GM12891 (cell line): ENCODE results near the gene WFIKKN2.

Experiments used
- DNase-seq: peaks from one replicate; pipeline ENCODE4 v3.0.0; 2011; ENCODE audit warnings: low spot score; ENCODE audit not compliant: insufficient read length
- FAIRE-seq: peaks from 2 replicates; lab custom pipeline; 2011; peaks lifted over from hg19 to GRCh38; lab: Jason Lieb, UNC
- PAX5 ChIP-seq: IDR thresholded peaks from 2 replicates; pipeline ENCODE4 v1.6.1; 2011; ENCODE audit warnings: low read length, moderate library complexity, mild to moderate bottlenecking; ENCODE audit not compliant: insufficient read depth, severe bottlenecking
- POLR2A ChIP-seq: IDR thresholded peaks from 2 replicates; pipeline ENCODE4 v1.6.1; 2011; ENCODE audit warnings: low read depth, low read length, control low read depth
- POLR2AphosphoS5 ChIP-seq: IDR thresholded peaks from 2 replicates; pipeline ENCODE4 v1.6.1; 2011; ENCODE audit warnings: low read depth, low read length, control low read depth
- POU2F2 ChIP-seq: IDR thresholded peaks from 2 replicates; pipeline ENCODE4 v1.6.1; 2011; ENCODE audit warnings: low read depth, mild to moderate bottlenecking, control low read depth, low read length, moderate library complexity
- SPI1 ChIP-seq: IDR thresholded peaks from 2 replicates; pipeline ENCODE4 v1.6.1; 2011; ENCODE audit warnings: low read depth, low read length, control low read depth
- TAF1 ChIP-seq: IDR thresholded peaks from 2 replicates; pipeline ENCODE4 v1.6.1; 2011; ENCODE audit warnings: low read depth, low read length, control low read depth

Gene WFIKKN2

GRCh38 chr17:50833510-50834428 lies 1.6 kb upstream of the WFIKKN2 start:
- TF ChIP-seq POLR2AphosphoS5 (no peak), SPI1 (no peak), POLR2A (no peak), TAF1 (no peak), PAX5 (no peak)
- FAIRE-seq (no peak), DNase-seq (no peak)

GRCh38 chr17:50834429-50835300 lies 721 bp upstream of the WFIKKN2 start:
- no peak for TF ChIP-seq PAX5
- TF ChIP-seq SPI1, result no peak
- no peak for TF ChIP-seq TAF1
- no peak for TF ChIP-seq POLR2A
- TF ChIP-seq POLR2AphosphoS5, result no peak
- no peak for TF ChIP-seq POU2F2
- no peak for FAIRE-seq
- no peak for DNase-seq

- FAIRE-seq (no peak), DNase-seq (no peak)
- TF ChIP-seq PAX5 (no peak), POU2F2 (no peak), TAF1 (no peak), SPI1 (no peak), POLR2AphosphoS5 (no peak), POLR2A (no peak)
Observed at GRCh38 chr17:50836826-50837225, 1.4 kb downstream of the WFIKKN2 start.

- DNase-seq (no peak), FAIRE-seq (no peak)
- no peak for TF ChIP-seq PAX5
- no peak for TF ChIP-seq TAF1
- no peak for TF ChIP-seq POU2F2
- TF ChIP-seq POLR2A, result no peak
- TF ChIP-seq SPI1, result no peak
- no peak for TF ChIP-seq POLR2AphosphoS5
Observed at GRCh38 chr17:50837286-50837979, 2.0 kb downstream of the WFIKKN2 start.

GRCh38 chr17:50837980-50838954 lies 2.9 kb downstream of the WFIKKN2 start:
- DNase-seq (no peak), FAIRE-seq (no peak)
- TF ChIP-seq POU2F2, result no peak
- TF ChIP-seq TAF1, result no peak
- TF ChIP-seq PAX5, result no peak
- no peak for TF ChIP-seq POLR2A
- no peak for TF ChIP-seq SPI1
- TF ChIP-seq POLR2AphosphoS5, result no peak

DNA sequence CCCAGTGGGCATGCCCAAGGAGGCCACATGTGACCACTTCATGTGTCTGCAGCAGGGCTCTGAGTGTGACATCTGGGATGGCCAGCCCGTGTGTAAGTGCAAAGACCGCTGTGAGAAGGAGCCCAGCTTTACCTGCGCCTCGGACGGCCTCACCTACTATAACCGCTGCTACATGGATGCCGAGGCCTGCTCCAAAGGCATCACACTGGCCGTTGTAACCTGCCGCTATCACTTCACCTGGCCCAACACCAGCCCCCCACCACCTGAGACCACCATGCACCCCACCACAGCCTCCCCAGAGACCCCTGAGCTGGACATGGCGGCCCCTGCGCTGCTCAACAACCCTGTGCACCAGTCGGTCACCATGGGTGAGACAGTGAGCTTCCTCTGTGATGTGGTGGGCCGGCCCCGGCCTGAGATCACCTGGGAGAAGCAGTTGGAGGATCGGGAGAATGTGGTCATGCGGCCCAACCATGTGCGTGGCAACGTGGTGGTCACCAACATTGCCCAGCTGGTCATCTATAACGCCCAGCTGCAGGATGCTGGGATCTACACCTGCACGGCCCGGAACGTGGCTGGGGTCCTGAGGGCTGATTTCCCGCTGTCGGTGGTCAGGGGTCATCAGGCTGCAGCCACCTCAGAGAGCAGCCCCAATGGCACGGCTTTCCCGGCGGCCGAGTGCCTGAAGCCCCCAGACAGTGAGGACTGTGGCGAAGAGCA lies 4.4 kb downstream of the WFIKKN2 start:
- TF ChIP-seq TAF1, result no peak
- TF ChIP-seq POU2F2, result no peak
- no peak for TF ChIP-seq PAX5
- TF ChIP-seq POLR2A, result no peak
- no peak for TF ChIP-seq POLR2AphosphoS5
- DNase-seq (no peak), FAIRE-seq (no peak)

- TF ChIP-seq POLR2A (no peak), SPI1 (no peak), PAX5 (no peak), TAF1 (no peak), POU2F2 (no peak), POLR2AphosphoS5 (no peak)
- FAIRE-seq (no peak), DNase-seq (no peak)
Observed at GRCh38 chr17:50840311-50840851, 5.0 kb downstream of the WFIKKN2 start.

DNA sequence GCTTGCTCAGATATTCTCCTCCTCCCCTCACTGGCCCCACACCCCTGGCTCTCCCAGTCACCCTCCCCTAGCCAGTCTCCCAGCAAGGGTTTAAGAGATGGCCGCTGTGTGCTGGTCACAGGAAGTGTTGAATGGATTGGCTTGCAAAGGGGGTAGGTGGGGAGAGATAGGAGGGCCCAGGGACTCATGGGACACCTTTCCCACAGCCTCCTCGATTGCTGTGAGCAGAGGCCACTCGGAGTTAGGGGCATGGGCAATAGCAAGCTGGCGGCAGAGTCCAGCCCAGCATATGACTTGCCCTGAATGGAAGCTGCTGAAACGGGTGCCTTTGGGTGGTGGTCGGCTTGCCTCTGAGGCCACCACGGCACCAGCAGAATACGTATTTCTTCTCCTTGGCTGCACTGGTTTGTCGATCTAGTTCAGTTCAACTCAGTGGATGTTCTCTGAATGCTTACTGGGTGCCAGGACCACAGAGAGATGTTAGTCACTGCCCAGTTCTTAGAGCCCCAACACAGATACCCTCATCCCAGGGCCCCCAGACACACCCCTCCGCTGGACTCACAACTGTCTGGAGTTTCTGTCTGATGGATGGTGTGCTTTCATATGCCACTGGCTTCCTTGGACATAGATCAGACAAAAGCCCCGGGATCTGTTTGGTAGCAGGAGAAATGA lies 6.0 kb downstream of the WFIKKN2 start:
- DNase-seq (no peak), FAIRE-seq (no peak)
- TF ChIP-seq TAF1 (no peak), PAX5 (no peak), SPI1 (no peak), POLR2AphosphoS5 (no peak), POU2F2 (no peak), POLR2A (no peak)
